PC-9 (cell line): ENCODE results near the gene ARFGEF3. TPM values are rescaled to one million over a fixed set of nuclear protein-coding genes. Genes with fewer than 3 reads are reported as not detected.
A peak's percentile ranks its signal among the peaks of the same experiment; 100 is the strongest.

Experiments
- BruUV-seq: library from RNA; stranded (reverse); fragments of 400-500 nt; replicated peaks from 2 replicates; lab custom pipeline; 2021; lab: Mats Ljungman, UMichigan
- CTCF ChIA-PET: fragments of 300-600 bp; sonication (Branson Sonifier 250); formaldehyde crosslinking; loops from one replicate; lab custom pipeline; 2022; ENCODE audit warnings: antibody characterized with exemption; lab: Charles Lee
- POLR2A ChIA-PET: fragments of 300-600 bp; sonication (Branson Sonifier 250); formaldehyde crosslinking; loops from one replicate; lab custom pipeline; 2022; ENCODE audit warnings: antibody characterized with exemption; ENCODE audit not compliant: unreplicated experiment; lab: Charles Lee
- DNase-seq, 2 experiments: peaks; one replicate each; pipeline versions ENCODE4 v3.0.0 to v3.0.0-alpha.2; 2015 to 2022; ENCODE audit warnings: mixed read lengths in 1 of 2
- H2AFZ ChIP-seq: fragments of 200-600 bp; sonication (generic); 2 replicates; pipeline ENCODE4 v1.8.1; 2017; ENCODE audit warnings: antibody characterized with exemption
- H3F3A ChIP-seq: fragments of 200-600 bp; sonication (generic); 2 replicates; pipeline ENCODE4 v1.8.1; 2017; ENCODE audit warnings: antibody characterized with exemption, mild to moderate bottlenecking, low read depth; ENCODE audit not compliant: insufficient read depth
- H3K27ac ChIP-seq: fragments of 200-600 bp; sonication (generic); 2 replicates; pipeline ENCODE4 v1.6.1; 2016; ENCODE audit warnings: mixed run types
- H3K27me3 ChIP-seq: fragments of 200-600 bp; sonication (generic); 2 replicates; pipeline ENCODE4 v1.6.1; 2016; ENCODE audit warnings: low read depth, mixed run types; ENCODE audit not compliant: insufficient read depth
- H3K36me3 ChIP-seq: fragments of 200-600 bp; sonication (generic); 2 replicates; pipeline ENCODE4 v1.6.1; 2016; ENCODE audit warnings: low read depth, mixed run types
- H3K4me1 ChIP-seq: fragments of 200-600 bp; sonication (generic); replicated peaks from 2 replicates; pipeline ENCODE4 v1.6.1; 2016; ENCODE audit warnings: mixed run types; ENCODE audit not compliant: insufficient read depth
- H3K4me2 ChIP-seq: fragments of 200-600 bp; sonication (generic); 2 replicates; pipeline ENCODE4 v1.6.1; 2017; ENCODE audit warnings: mixed run types
- H3K4me3 ChIP-seq: fragments of 200-600 bp; sonication (generic); 2 replicates; pipeline ENCODE4 v1.6.1; 2016; ENCODE audit warnings: mixed run types
- H3K79me2 ChIP-seq: fragments of 200-600 bp; sonication (generic); 2 replicates; pipeline ENCODE4 v1.6.1; 2017; ENCODE audit warnings: low read depth, mixed run types
- H3K9me2 ChIP-seq: fragments of 200-600 bp; sonication (generic); 2 replicates; pipeline ENCODE4 v1.8.1; 2017; ENCODE audit warnings: mild to moderate bottlenecking; ENCODE audit not compliant: insufficient read depth
- H3K9me3 ChIP-seq: fragments of 200-600 bp; sonication (generic); 2 replicates; pipeline ENCODE4 v1.8.1; 2016; ENCODE audit warnings: low read depth; ENCODE audit not compliant: insufficient read depth
- H4K20me1 ChIP-seq: fragments of 200-600 bp; sonication (generic); 2 replicates; pipeline ENCODE4 v1.8.1; 2017; ENCODE audit not compliant: insufficient read depth
- EZH2 ChIP-seq: fragments of 200-600 bp; sonication (generic); IDR thresholded peaks from 2 replicates; pipeline ENCODE4 v1.8.0; 2017; ENCODE audit warnings: antibody characterized with exemption, low read depth
- intact Hi-C: fragments of 100-400 bp; cut with micrococcal nuclease; formaldehyde crosslinking; loops from one replicate; pipeline ENCODE4 v1.10.0; 2022; ENCODE audit not compliant: unreplicated experiment
- total RNA-seq: library from RNA; stranded (reverse); gene quantifications from 2 replicates; pipeline ENCODE4 v1.2.3, GENCODE V29; 2021
- TF ChIP-seq, protein P1 (sequence below): fragments of 200-600 bp; sonication (generic); conservative IDR thresholded peaks from 2 replicates; pipeline ENCODE4 v1.6.1; 2017; ENCODE audit warnings: mixed run types, antibody characterized with exemption, mild to moderate bottlenecking, moderate library complexity

The ARFGEF3 gene
- total RNA-seq, 1 experiment from 2014 or later: 9.9 TPM

GRCh38 chr6:138226700-138227315 is 65.1 kb downstream of the ARFGEF3 start:
- no peak overlapping the region for H2AFZ ChIP-seq
- H3K4me1 ChIP-seq: peaks cover 42% of the 10 kb centered on the region
- TF ChIP-seq, protein P1, sequence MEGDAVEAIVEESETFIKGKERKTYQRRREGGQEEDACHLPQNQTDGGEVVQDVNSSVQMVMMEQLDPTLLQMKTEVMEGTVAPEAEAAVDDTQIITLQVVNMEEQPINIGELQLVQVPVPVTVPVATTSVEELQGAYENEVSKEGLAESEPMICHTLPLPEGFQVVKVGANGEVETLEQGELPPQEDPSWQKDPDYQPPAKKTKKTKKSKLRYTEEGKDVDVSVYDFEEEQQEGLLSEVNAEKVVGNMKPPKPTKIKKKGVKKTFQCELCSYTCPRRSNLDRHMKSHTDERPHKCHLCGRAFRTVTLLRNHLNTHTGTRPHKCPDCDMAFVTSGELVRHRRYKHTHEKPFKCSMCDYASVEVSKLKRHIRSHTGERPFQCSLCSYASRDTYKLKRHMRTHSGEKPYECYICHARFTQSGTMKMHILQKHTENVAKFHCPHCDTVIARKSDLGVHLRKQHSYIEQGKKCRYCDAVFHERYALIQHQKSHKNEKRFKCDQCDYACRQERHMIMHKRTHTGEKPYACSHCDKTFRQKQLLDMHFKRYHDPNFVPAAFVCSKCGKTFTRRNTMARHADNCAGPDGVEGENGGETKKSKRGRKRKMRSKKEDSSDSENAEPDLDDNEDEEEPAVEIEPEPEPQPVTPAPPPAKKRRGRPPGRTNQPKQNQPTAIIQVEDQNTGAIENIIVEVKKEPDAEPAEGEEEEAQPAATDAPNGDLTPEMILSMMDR: no peak
- TF ChIP-seq EZH2: no peak
- ChIA-PET CTCF (no interaction called here), POLR2A (interaction anchor here (0.6 kb wide), 1 partner anchor 178 kb away, joined by 4 read pairs; no protein-coding TSS in a partner anchor)
- H3K9me2 ChIP-seq: no peaks in the 10 kb centered on the region
- no peaks in the 10 kb centered on the region for H3K9me3 ChIP-seq
- H3K4me3 ChIP-seq: no peak overlapping the region
- H3K4me2 ChIP-seq: no peak overlapping the region
- intact Hi-C loops: no loop called here
- peaks cover 3% of the 10 kb centered on the region; the same call in 1 of the 2 replicates for H3K36me3 ChIP-seq
- no peak for DNase-seq
- no peaks in the 10 kb centered on the region for H3K27me3 ChIP-seq
- H3K27ac ChIP-seq: no peak overlapping the region
- BruUV-seq: no TSS peak
- no peaks in the 10 kb centered on the region for H4K20me1 ChIP-seq
- peaks cover 34% of the 10 kb centered on the region for H3F3A ChIP-seq
- H3K79me2 ChIP-seq: no peaks in the 10 kb centered on the region; the same call in 1 of the 2 replicates

DNA sequence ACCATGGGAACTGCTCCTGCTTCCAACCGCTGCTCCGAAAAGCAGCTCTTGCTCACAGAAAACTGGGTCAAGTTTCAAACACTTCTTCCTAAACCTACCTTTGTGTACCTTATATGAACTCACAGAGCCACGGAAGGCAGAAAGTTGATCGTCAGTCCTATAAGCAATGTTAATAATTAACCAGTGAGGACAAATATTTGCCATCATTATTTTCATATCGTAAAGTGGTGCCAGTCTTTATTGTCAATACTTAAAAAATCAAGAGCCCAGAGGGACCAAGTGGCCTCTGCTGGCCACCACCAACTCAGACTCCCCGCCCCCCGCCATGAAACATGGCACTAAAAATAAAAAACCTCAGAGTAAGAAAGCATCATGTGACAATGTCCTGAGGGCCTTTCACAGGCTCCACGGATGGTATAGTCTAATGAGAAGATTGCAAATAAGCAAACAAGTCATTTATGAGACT is 65.6 kb downstream of the ARFGEF3 start:
- H3K27ac ChIP-seq: no peak overlapping the region
- H3K4me2 ChIP-seq: no peak overlapping the region
- H3K27me3 ChIP-seq: no peaks in the 10 kb centered on the region
- H3K79me2 ChIP-seq: peaks cover under 1% of the 10 kb centered on the region
- peaks cover 48% of the 10 kb centered on the region for H3K4me1 ChIP-seq
- intact Hi-C loops: no loop called here
- ChIA-PET CTCF (interaction anchor here (0.6 kb wide), 2 partner anchors 61 to 1127 kb away, joined by 4 to 7 read pairs; no protein-coding TSS in a partner anchor), POLR2A (no interaction called here)
- no peaks in the 10 kb centered on the region for H4K20me1 ChIP-seq
- no peak for TF ChIP-seq EZH2
- TF ChIP-seq, protein P1: no peak
- no peaks in the 10 kb centered on the region for H3K9me3 ChIP-seq
- no peaks in the 10 kb centered on the region for H3K9me2 ChIP-seq
- no TSS peak for BruUV-seq
- DNase-seq: no peak
- H3K4me3 ChIP-seq: no peak overlapping the region
- peaks cover 39% of the 10 kb centered on the region for H3F3A ChIP-seq
- peaks cover 3% of the 10 kb centered on the region; the same call in 1 of the 2 replicates for H3K36me3 ChIP-seq
- no peak overlapping the region for H2AFZ ChIP-seq

DNA sequence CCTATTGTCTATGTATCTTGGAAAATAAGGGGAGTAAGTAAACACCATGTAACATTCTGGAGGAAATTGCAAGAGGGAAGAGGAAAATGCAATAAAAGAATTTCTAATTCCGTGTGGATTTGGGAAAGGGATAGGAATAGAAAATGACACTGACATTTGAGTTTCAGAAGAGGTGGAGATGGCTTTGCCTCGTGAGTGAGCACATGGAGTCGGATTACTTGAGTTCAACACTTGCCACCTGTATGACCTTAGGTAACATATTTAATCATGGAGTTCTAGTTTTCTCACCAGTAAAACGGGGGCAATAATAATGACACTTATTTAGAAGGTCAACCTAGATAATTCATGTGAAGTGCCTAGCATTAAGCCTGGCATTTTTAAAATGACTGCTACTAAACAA is 67.3 kb downstream of the ARFGEF3 start:
- no peak overlapping the region for H2AFZ ChIP-seq
- H3K9me2 ChIP-seq: no peaks in the 10 kb centered on the region
- H3K27me3 ChIP-seq: no peaks in the 10 kb centered on the region
- intact Hi-C loops: no loop called here
- peaks cover 44% of the 10 kb centered on the region for H3F3A ChIP-seq
- H3K27ac ChIP-seq: peak overlapping the region; percentile 95
- no TSS peak for BruUV-seq
- no peaks in the 10 kb centered on the region for H4K20me1 ChIP-seq
- POLR2A ChIA-PET: no interaction called here
- TF ChIP-seq, protein P1: no peak
- TF ChIP-seq EZH2: no peak
- DNase-seq: peak in 1 of 2 experiments; percentile 49
- H3K79me2 ChIP-seq: peaks cover 18% of the 10 kb centered on the region
- H3K9me3 ChIP-seq: no peaks in the 10 kb centered on the region
- H3K36me3 ChIP-seq: peaks cover 3% of the 10 kb centered on the region; the same call in 1 of the 2 replicates
- no peak overlapping the region for H3K4me3 ChIP-seq
- peaks cover 65% of the 10 kb centered on the region for H3K4me1 ChIP-seq
- H3K4me2 ChIP-seq: peak overlapping the region; percentile 74
- CTCF ChIA-PET: no interaction called here
